HepG2 (cell line): ENCODE results near the gene LEMD2. TPM values are rescaled to one million over a fixed set of nuclear protein-coding genes. Genes with fewer than 3 reads are reported as not detected.

ENCODE experiments used
- ETS1 ChIP-seq: sonication (generic); formaldehyde crosslinking; IDR thresholded peaks from 2 replicates; pipeline ENCODE4 v1.4.0; 2020; ENCODE audit warnings: missing genetic modification reagents
- FOXP4 ChIP-seq: sonication (generic); formaldehyde crosslinking; IDR thresholded peaks from 2 replicates; pipeline ENCODE4 v1.4.0; 2020; ENCODE audit warnings: missing genetic modification reagents
- MEIS2 ChIP-seq: sonication (generic); formaldehyde crosslinking; IDR thresholded peaks from 2 replicates; pipeline ENCODE4 v1.9.0; 2021; ENCODE audit warnings: mild to moderate bottlenecking, missing genetic modification reagents
- PRDM10 ChIP-seq: sonication (generic); formaldehyde crosslinking; IDR thresholded peaks from 2 replicates; pipeline ENCODE4 v1.4.0; 2020; ENCODE audit warnings: low read depth, missing genetic modification reagents
- SNAPC4 ChIP-seq: sonication (generic); formaldehyde crosslinking; IDR thresholded peaks from 2 replicates; pipeline ENCODE4 v1.4.0; 2020; ENCODE audit warnings: mild to moderate bottlenecking, missing genetic modification reagents
- THRA ChIP-seq: sonication (generic); formaldehyde crosslinking; IDR thresholded peaks from 2 replicates; pipeline ENCODE4 v1.4.0; 2020; ENCODE audit warnings: missing genetic modification reagents, borderline replicate concordance
- ZBTB10 ChIP-seq: sonication (generic); formaldehyde crosslinking; IDR thresholded peaks from 2 replicates; pipeline ENCODE4 v1.4.0; 2020; ENCODE audit warnings: missing genetic modification reagents, borderline replicate concordance
- ZNF136 ChIP-seq: sonication (generic); formaldehyde crosslinking; IDR thresholded peaks from 2 replicates; pipeline ENCODE4 v1.8.1; 2022; ENCODE audit warnings: low read depth, mild to moderate bottlenecking, moderate library complexity, missing genetic modification reagents
- ZNF260 ChIP-seq: sonication (generic); formaldehyde crosslinking; IDR thresholded peaks from 2 replicates; pipeline ENCODE4 v1.4.0; 2020; ENCODE audit warnings: missing genetic modification reagents, low read depth, mild to moderate bottlenecking, borderline replicate concordance
- polyA plus RNA-seq, 8 experiments: library from polyadenylated mRNA; depleted of rRNA in 3 of 8; stranded (reverse) in 7 of 8; unstranded in 1 of 8; fragments of >200 nt; fragmentation: Illumina TruSeq in 4 of 8; extraction: Trizol in 4 of 8; gene quantifications; 2 replicates each; pipeline versions ENCODE4 v1.2.1 to v1.2.3, GENCODE V29; 2011 to 2016; ENCODE audit warnings: low read depth in 4 of 8, missing spikeins in 1 of 8, mixed read lengths in 1 of 8; ENCODE audit not compliant: insufficient read depth in 1 of 8
- total RNA-seq, 5 experiments: library from RNA; depleted of rRNA; stranded (reverse); fragments of >200 nt; fragmentation: Illumina TruSeq; extraction: Trizol; gene quantifications; 2 replicates each; pipeline ENCODE4 v1.2.3, GENCODE V29; 2016; ENCODE audit warnings: low read depth in 1 of 5

Gene LEMD2
- total and polyA plus RNA-seq, 2 of the 13 experiments (the other 11 are each of a cell fraction or from before 2014, with no cell fraction given): 45.2 to 62.9 TPM

GRCh38 chr6:33788694-33789549 lies at the start of gene LEMD2 (continued):
- TF ChIP-seq ZNF136 (CRISPR knock-in tag) (no peak), SNAPC4 (CRISPR knock-in tag) (no peak), FOXP4 (CRISPR knock-in tag) (peak; percentile 52), ZNF260 (no peak), ETS1 (peak; percentile 73), MEIS2 (CRISPR knock-in tag) (peak; percentile 82; the same call in 1 of the 2 replicates), ZBTB10 (CRISPR knock-in tag) (peak; percentile 66; the same call in 1 of the 2 replicates), PRDM10 (CRISPR knock-in tag) (0 out of 2 replicates have a peak, but pooled peaks have one; percentile 36), THRA (peak; percentile 37)
